Ovary (tissue), 9 donors: ENCODE results near the gene ARHGAP23. TPM values are rescaled to one million over a fixed set of nuclear protein-coding genes. Genes with fewer than 3 reads are reported as not detected.

Experiments
- DNase-seq, 5 donors: peaks; one replicate each; pipeline ENCODE4 v3.0.0-alpha.2; 2019 to 2020
- H3K27ac ChIP-seq, 2 donors: fragments of 200-600 bp; one replicate each; pipeline versions ENCODE4 v1.5.1 to v1.8.0; 2019 to 2022
- H3K27me3 ChIP-seq: fragments of 200-600 bp; one replicate; pipeline ENCODE4 v1.8.0; 2022
- H3K36me3 ChIP-seq: fragments of 200-600 bp; sonication (generic); one replicate; pipeline ENCODE4 v1.5.1; 2019
- H3K4me1 ChIP-seq: one replicate; pipeline ENCODE4 v1.8.1; 2013; ENCODE audit warnings: mild to moderate bottlenecking, moderate library complexity; ENCODE audit not compliant: insufficient read depth
- H3K4me3 ChIP-seq: fragments of 200-600 bp; sonication (generic); one replicate; pipeline ENCODE4 v1.5.1; 2017
- H3K9me3 ChIP-seq, 2 donors: fragments of 200-600 bp in 1 of 2; sonication (generic) in 1 of 2; one replicate each; pipeline versions ENCODE4 v1.5.1 to v1.8.1; 2013 to 2019; ENCODE audit warnings: mild to moderate bottlenecking in 1 of 2, moderate library complexity in 1 of 2
- CTCF ChIP-seq, 3 donors: fragments of 450-650 bp in 2 of 3; fragments of 200-600 bp in 1 of 3; IDR thresholded peaks; one replicate each; pipeline versions ENCODE4 v1.5.1 to v1.8.0; 2016 to 2022; ENCODE audit warnings: antibody characterized with exemption in 3 of 3, mild to moderate bottlenecking in 1 of 3
- EP300 ChIP-seq: sonication (generic); formaldehyde crosslinking; IDR thresholded peaks from one replicate; pipeline ENCODE4 v1.6.1; 2017; ENCODE audit warnings: antibody characterized with exemption
- POLR2A ChIP-seq: fragments of 450-650 bp; IDR thresholded peaks from one replicate; pipeline ENCODE4 v1.6.1; 2017; ENCODE audit warnings: antibody characterized with exemption, mild to moderate bottlenecking, moderate library complexity
- WGBS, 3 donors: extraction: QIAGEN DNeasy Blood & Tissue Kit in 1 of 3; methylation state at CpG; one replicate each; pipeline versions ENCODE4 v1.1.5 to v1.1.7; 2013 to 2017; 5-methylcytosine and 5-hydroxymethylcytosine counted together
- intact Hi-C, 4 donors: fragments of 100-400 bp; cut with DNase I; formaldehyde crosslinking; loops; one replicate each; pipeline versions ENCODE4 v1.11.0 to v1.15.1; 2022 to 2023
- polyA plus RNA-seq, 2 donors: library from polyadenylated mRNA; stranded (reverse); fragments of 200-250 nt in 1 of 2; fragments of 350-450 nt in 1 of 2; fragmentation: Illumina TruSeq in 1 of 2; extraction: RNeasy Lipid Tissue Mini Kit (QIAGEN cat#74804) in 1 of 2; gene quantifications; one replicate each; pipeline ENCODE4 v1.2.3, GENCODE V29; 2013 to 2014
- total RNA-seq, 7 donors: library from RNA; depleted of rRNA in 2 of 7; stranded (reverse); fragments of >200 nt in 2 of 7; fragmentation: NEBNext Ultra II Directional in 3 of 7; extraction: Animal tissue kit (Norgen Biotek cat#: 25700) in 3 of 7; gene quantifications; one replicate each; pipeline versions ENCODE4 v1.1.0 to v1.2.4, GENCODE V29; 2016 to 2023
- donor health status: DM: no; HTN: no; CAD: no; lungs with moderate emphysema.
- donor health status: DM: no; HTN: no; CAD: no.
- donor health status: Bipolar disorder and iron deficiency.
- donor health status: DM: yes; HTN: yes; CAD: no.
- donor health status: DM: no; HTN: no; CAD: no.
- donor health status: DM: yes; HTN: yes; CAD: no.

The ARHGAP23 gene
- total and polyA plus RNA-seq, 9 donors: 13.7 to 76.4 (median 45.3) TPM

- intact Hi-C loops: no loop called here
- Histone ChIP-seq H3K27ac (peak overlapping the region; percentile 85 to 91), H3K27me3 (no peaks in the 10 kb centered on the region), H3K9me3 (no peaks in the 10 kb centered on the region), H3K4me1 (peaks cover 19% of the 10 kb centered on the region), H3K36me3 (no peaks in the 10 kb centered on the region), H3K4me3 (no peak overlapping the region)
- DNase-seq: peak in 1 of 5 donors; percentile 53
- no peak for TF ChIP-seq CTCF (IDR thresholded peaks at IDR 0.05)
- no peak for TF ChIP-seq EP300
- TF ChIP-seq POLR2A: no peak
- 19 to 46% (median 32%) methylated on average over 5 to 8 of the region's 8 CpGs for WGBS, 3 donors
Observed at GRCh38 chr17:38463451-38463858, 35.2 kb downstream of the ARHGAP23 start.

- H3K36me3 ChIP-seq: no peaks in the 10 kb centered on the region
- intact Hi-C loops: no loop called here
- TF ChIP-seq CTCF (IDR thresholded peaks at IDR 0.05) (no peak), POLR2A (no peak), EP300 (no peak)
- H3K9me3 ChIP-seq: no peaks in the 10 kb centered on the region
- peak overlapping the region; percentile 85 to 91 for H3K27ac ChIP-seq
- DNase-seq: peak in 3 of 5 donors; percentile 66 to 80 (median 76)
- peaks cover 23% of the 10 kb centered on the region for H3K4me1 ChIP-seq
- H3K4me3 ChIP-seq: peak overlapping the region; percentile 55
- H3K27me3 ChIP-seq: no peaks in the 10 kb centered on the region
- 18 to 24% (median 18%) methylated on average over 8 to 9 of the region's 9 CpGs for WGBS, 3 donors
Observed at GRCh38 chr17:38464251-38464722, 36.0 kb downstream of the ARHGAP23 start.

- no peaks in the 10 kb centered on the region for H3K27me3 ChIP-seq
- peaks cover 23% of the 10 kb centered on the region for H3K4me1 ChIP-seq
- peak overlapping the region; percentile 85 to 91 for H3K27ac ChIP-seq
- 1 to 14% (median 5%) methylated on average over 14 to 27 of the region's 28 CpGs for WGBS, 3 donors
- intact Hi-C loops: loop anchor here in 1 of 4 donors (5.0 kb wide), 1 partner anchor 38 kb away; the partner anchor contains the start of gene ARHGAP23
- no peaks in the 10 kb centered on the region for H3K9me3 ChIP-seq
- peak overlapping the region; percentile 55 for H3K4me3 ChIP-seq
- TF ChIP-seq EP300 (no peak), POLR2A (no peak), CTCF (IDR thresholded peaks at IDR 0.05) (no peak)
- H3K36me3 ChIP-seq: no peaks in the 10 kb centered on the region
- peak; percentile 94 to 95 (median 95) for DNase-seq
Observed at GRCh38 chr17:38464723-38465390, 36.6 kb downstream of the ARHGAP23 start.

- Histone ChIP-seq H3K27ac (peak overlapping the region; percentile 85 to 91), H3K9me3 (no peaks in the 10 kb centered on the region), H3K36me3 (no peaks in the 10 kb centered on the region), H3K27me3 (no peaks in the 10 kb centered on the region), H3K4me1 (peaks cover 23% of the 10 kb centered on the region), H3K4me3 (peak overlapping the region; percentile 55)
- TF ChIP-seq CTCF (IDR thresholded peaks at IDR 0.05): no peak
- TF ChIP-seq POLR2A: no peak
- no peak for TF ChIP-seq EP300
- 43 to 55% (median 47%) methylated on average over 23 of the region's 23 CpGs for WGBS, 3 donors
- intact Hi-C loops: loop anchor here in 1 of 4 donors (5.0 kb wide), 1 partner anchor 38 kb away; the partner anchor contains the start of gene ARHGAP23
- DNase-seq: peak; percentile 61 to 76 (median 73)
Observed at GRCh38 chr17:38465391-38466345, 37.4 kb downstream of the ARHGAP23 start.
